ENCODE measurements around the gene SH3BGRL2.

SH3BGRL2 gene

DNA sequence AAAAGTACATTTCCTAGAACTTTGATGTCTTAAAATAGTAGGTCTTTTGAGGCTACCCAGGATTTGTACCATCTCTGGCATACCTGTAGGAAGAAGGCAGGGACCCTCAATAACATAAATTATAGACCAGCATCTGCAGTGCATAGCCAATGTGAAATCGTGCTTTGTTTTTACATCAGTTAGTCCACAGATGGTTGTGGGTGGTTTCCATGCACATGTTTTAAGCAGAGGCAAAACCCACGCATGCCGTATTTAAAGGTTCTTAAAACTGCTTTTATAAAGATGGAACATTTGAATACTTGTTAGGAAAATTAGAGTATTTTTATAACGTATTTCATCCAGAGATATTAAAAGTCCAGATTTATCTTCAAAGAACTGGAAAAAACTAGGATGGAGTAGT is 66.3 kb downstream of the SH3BGRL2 start:
- Histone ChIP-seq H3K27me3 (ENCODE audit: control insufficient read depth in 1 of 2, insufficient read depth in 2 of 2, low read length in 2 of 2) (no peaks in the 10 kb centered on the region), H3K36me3 (ENCODE audit: control insufficient read depth in 2 of 2, insufficient read depth in 2 of 2, low read length in 2 of 2) (peaks cover 0 to 3% of the 10 kb centered on the region in 2 donors)

DNA sequence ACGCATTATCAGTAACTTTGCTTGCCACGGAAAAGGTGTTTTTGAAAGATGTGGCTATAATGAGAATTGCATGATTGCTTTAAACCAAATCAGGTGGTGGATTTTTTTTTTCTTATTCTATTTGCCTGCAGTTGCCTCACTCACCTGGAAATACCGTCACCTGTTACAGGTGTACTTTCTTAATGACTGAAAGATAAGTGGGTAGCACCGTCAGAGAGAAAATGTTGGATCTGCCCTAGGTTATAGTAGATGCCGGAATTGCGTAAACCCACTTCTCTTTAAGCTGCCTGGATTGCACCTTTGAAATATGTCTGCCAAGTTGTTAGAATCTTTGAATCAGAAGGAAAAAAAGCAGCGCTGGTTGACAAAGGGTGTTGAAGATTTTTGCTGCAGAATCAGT is 68.5 kb downstream of the SH3BGRL2 start:
- no peaks in the 10 kb centered on the region for H3K4me1 ChIP-seq (ENCODE audit: control insufficient read depth, insufficient read depth, low read length)
- H3K36me3 ChIP-seq (ENCODE audit: control insufficient read depth in 2 of 2, insufficient read depth in 2 of 2, low read length in 2 of 2): peaks cover 0 to 3% of the 10 kb centered on the region in 2 donors
- no peak overlapping the region for H3K4me3 ChIP-seq (ENCODE audit: low read length in 2 of 2)
- no peak overlapping the region for H3K9ac ChIP-seq (ENCODE audit: low read length in 2 of 2)
- H3K27me3 ChIP-seq (ENCODE audit: control insufficient read depth in 1 of 2, insufficient read depth in 2 of 2, low read length in 2 of 2): no peaks in the 10 kb centered on the region
- H3K9me3 ChIP-seq (ENCODE audit: control insufficient read depth in 2 of 2, low read length in 2 of 2): no peaks in the 10 kb centered on the region
- H3K27ac ChIP-seq (ENCODE audit: low read length): no peak overlapping the region

More for the DNA sequence above, 66.3 kb downstream of the SH3BGRL2 start:
- no peak overlapping the region for H3K4me3 ChIP-seq (ENCODE audit: low read length in 2 of 2)
- no peaks in the 10 kb centered on the region for H3K4me1 ChIP-seq (ENCODE audit: control insufficient read depth, insufficient read depth, low read length)
- no peak overlapping the region for H3K27ac ChIP-seq (ENCODE audit: low read length)
- no peak overlapping the region for H3K9ac ChIP-seq (ENCODE audit: low read length in 2 of 2)
- H3K9me3 ChIP-seq (ENCODE audit: control insufficient read depth in 2 of 2, low read length in 2 of 2): no peaks in the 10 kb centered on the region

DNA sequence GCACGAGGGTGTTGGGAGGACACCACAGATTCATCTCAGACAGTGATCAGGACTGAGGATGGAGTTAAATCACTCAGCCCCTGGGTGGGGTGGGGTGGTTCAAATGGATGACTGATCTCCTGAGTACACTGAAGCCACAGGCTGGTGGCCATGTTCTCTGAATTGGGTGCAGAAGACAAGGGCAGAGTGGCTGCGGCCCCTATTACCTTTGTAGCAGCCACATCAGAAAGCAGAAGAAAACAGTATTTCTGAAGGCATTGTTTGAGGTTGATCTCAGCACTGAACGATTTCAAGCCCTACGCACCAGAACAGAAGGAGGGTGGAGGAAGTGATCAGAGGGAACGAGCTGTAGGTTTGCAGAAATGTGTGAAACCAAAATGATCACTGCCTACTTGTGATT is 71.6 kb downstream of the SH3BGRL2 start:
- Histone ChIP-seq H3K9ac (ENCODE audit: low read length in 2 of 2) (no peak overlapping the region), H3K4me1 (ENCODE audit: control insufficient read depth, insufficient read depth, low read length) (no peaks in the 10 kb centered on the region), H3K27ac (ENCODE audit: low read length) (no peak overlapping the region), H3K27me3 (ENCODE audit: control insufficient read depth in 1 of 2, insufficient read depth in 2 of 2, low read length in 2 of 2) (no peaks in the 10 kb centered on the region), H3K9me3 (ENCODE audit: control insufficient read depth in 2 of 2, low read length in 2 of 2) (no peaks in the 10 kb centered on the region), H3K36me3 (ENCODE audit: control insufficient read depth in 2 of 2, insufficient read depth in 2 of 2, low read length in 2 of 2) (peaks cover 0 to 3% of the 10 kb centered on the region in 2 donors), H3K4me3 (ENCODE audit: low read length in 2 of 2) (no peak overlapping the region)

DNA sequence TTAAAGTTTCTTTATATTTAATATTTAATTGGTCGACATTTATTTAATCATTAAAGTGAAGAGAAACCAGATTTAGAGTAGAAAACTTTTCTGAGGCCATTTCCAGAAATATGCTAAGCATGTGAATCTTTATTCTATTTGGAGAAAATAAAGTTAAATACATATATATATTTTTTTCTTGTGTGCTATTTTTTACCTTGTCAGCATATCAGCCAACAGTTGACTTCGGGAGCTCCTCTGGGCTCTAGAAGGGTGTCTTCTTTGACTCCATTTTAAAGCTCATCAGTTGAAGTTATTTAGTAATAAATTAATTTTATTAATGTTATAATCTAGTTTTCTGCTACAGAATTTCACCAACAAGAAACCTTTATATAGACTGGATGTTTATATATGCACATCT is 73.1 kb downstream of the SH3BGRL2 start:
- Histone ChIP-seq H3K27ac (ENCODE audit: low read length) (no peak overlapping the region), H3K9ac (ENCODE audit: low read length in 2 of 2) (no peak overlapping the region), H3K4me1 (ENCODE audit: control insufficient read depth, insufficient read depth, low read length) (no peaks in the 10 kb centered on the region), H3K27me3 (ENCODE audit: control insufficient read depth in 1 of 2, insufficient read depth in 2 of 2, low read length in 2 of 2) (no peaks in the 10 kb centered on the region), H3K4me3 (ENCODE audit: low read length in 2 of 2) (no peak overlapping the region), H3K36me3 (ENCODE audit: control insufficient read depth in 2 of 2, insufficient read depth in 2 of 2, low read length in 2 of 2) (peaks cover 0 to 3% of the 10 kb centered on the region in 2 donors), H3K9me3 (ENCODE audit: control insufficient read depth in 2 of 2, low read length in 2 of 2) (no peaks in the 10 kb centered on the region)

DNA sequence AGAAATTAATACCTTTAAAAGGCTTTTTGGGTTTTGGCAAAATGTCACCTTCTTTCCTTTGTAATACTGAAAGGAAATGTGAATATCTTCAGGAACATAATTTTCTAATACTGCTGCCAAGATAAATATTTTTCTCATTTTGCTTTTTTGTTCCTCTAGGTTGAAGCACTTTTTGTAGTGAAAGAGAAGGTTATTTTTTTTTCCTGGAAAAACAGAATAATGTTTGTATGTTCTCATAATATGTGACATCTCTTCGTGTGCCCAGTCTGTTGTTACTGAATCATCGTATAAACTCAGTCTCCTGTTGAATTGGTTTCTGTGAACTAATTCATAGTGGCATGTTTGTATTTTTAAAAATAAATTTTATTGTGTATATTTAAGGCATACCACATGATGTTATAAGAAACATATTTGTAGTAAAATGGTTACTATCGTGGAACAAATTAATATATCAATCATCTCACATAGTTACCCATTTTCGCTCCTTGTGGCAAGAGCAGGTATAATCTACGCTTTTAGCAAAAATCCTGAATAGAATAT is 74.4 kb downstream of the SH3BGRL2 start:
- Histone ChIP-seq H3K4me3 (ENCODE audit: low read length in 2 of 2) (no peak overlapping the region), H3K27me3 (ENCODE audit: control insufficient read depth in 1 of 2, insufficient read depth in 2 of 2, low read length in 2 of 2) (no peaks in the 10 kb centered on the region), H3K9ac (ENCODE audit: low read length in 2 of 2) (no peak overlapping the region), H3K36me3 (ENCODE audit: control insufficient read depth in 2 of 2, insufficient read depth in 2 of 2, low read length in 2 of 2) (no peaks in the 10 kb centered on the region), H3K9me3 (ENCODE audit: control insufficient read depth in 2 of 2, low read length in 2 of 2) (no peaks in the 10 kb centered on the region), H3K27ac (ENCODE audit: low read length) (no peak overlapping the region), H3K4me1 (ENCODE audit: control insufficient read depth, insufficient read depth, low read length) (no peaks in the 10 kb centered on the region)

DNA sequence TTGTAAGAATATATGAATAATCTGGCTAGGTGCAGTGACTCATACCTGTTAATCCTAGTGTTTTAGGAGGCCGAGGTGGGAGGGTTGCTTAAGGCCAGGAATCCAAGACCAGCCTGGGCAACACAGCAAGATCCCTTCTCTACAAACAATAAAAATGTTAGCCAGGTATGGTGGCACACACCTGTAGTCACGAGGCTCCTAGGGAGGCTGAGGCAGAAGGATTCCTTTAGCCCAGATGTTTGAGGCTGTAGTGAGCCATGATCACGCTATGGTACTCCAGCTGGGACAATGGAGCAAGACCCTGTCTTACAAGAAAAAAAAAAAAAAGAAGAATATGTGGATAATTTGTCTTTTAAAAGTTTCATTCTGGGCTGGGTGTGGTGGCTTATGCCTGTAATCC is 75.4 kb downstream of the SH3BGRL2 start:
- H3K4me3 ChIP-seq (ENCODE audit: low read length in 2 of 2): no peak overlapping the region
- H3K9ac ChIP-seq (ENCODE audit: low read length in 2 of 2): no peak overlapping the region
- H3K27ac ChIP-seq (ENCODE audit: low read length): no peak overlapping the region
- no peaks in the 10 kb centered on the region for H3K36me3 ChIP-seq (ENCODE audit: control insufficient read depth in 2 of 2, insufficient read depth in 2 of 2, low read length in 2 of 2)
- H3K4me1 ChIP-seq (ENCODE audit: control insufficient read depth, insufficient read depth, low read length): no peaks in the 10 kb centered on the region
- H3K9me3 ChIP-seq (ENCODE audit: control insufficient read depth in 2 of 2, low read length in 2 of 2): no peaks in the 10 kb centered on the region
- no peaks in the 10 kb centered on the region for H3K27me3 ChIP-seq (ENCODE audit: control insufficient read depth in 1 of 2, insufficient read depth in 2 of 2, low read length in 2 of 2)

DNA sequence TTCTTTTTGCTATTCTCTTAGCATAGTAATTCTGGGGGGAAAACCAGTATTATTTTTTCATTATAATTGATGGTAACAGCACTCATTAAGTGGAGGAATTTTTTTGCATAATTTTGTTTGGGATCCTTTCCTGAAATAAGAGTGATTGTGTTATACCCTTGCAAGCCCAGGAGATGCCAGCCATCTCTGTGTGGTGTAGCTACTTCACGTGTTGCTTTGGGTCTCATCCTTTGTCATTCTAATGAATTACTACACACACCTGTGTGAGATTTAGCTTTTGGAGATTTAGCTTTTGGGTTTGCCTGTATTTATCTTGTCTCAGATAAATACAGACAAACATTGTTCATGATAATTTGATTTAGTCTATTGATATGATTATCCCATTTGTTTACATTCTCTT is 76.5 kb downstream of the SH3BGRL2 start:
- no peaks in the 10 kb centered on the region for H3K36me3 ChIP-seq (ENCODE audit: control insufficient read depth in 2 of 2, insufficient read depth in 2 of 2, low read length in 2 of 2)
- H3K27ac ChIP-seq (ENCODE audit: low read length): no peak overlapping the region
- no peaks in the 10 kb centered on the region for H3K27me3 ChIP-seq (ENCODE audit: control insufficient read depth in 1 of 2, insufficient read depth in 2 of 2, low read length in 2 of 2)
- H3K9ac ChIP-seq (ENCODE audit: low read length in 2 of 2): no peak overlapping the region
- H3K9me3 ChIP-seq (ENCODE audit: control insufficient read depth in 2 of 2, low read length in 2 of 2): no peaks in the 10 kb centered on the region
- no peak overlapping the region for H3K4me3 ChIP-seq (ENCODE audit: low read length in 2 of 2)
- H3K4me1 ChIP-seq (ENCODE audit: control insufficient read depth, insufficient read depth, low read length): no peaks in the 10 kb centered on the region

DNA sequence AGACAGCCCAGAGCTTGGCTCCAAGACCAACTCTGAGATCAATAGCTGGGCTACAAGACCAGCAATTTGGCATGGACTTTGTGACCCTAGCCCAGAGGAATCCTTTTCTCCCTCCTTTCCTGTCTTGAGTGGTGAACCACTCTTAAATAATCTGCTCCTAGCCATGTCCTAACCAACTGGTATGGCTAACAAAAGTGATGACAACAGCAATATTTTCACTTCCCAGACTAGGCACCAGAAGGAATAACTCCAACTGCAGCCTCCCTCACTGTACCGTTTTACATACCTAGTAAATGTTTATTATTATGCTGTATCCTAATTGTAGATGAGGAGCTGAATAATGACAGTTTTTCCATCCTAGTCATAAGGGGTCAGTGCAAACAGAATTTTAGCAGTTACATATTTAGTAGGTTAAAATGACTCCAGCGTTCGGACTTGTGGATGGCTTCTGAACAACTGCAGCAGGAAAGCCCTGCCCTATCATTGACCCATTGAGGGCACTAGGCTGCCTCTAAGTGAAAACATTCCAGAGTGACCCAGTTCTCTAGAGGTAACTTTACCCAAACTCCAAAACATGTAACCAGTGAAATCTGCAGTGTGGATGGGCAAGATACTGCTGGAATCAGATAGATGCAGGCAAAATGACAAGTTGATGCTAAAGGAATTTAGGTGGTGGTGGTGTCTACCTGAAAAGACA is 77.1 kb downstream of the SH3BGRL2 start:
- no peak overlapping the region for H3K4me3 ChIP-seq (ENCODE audit: low read length in 2 of 2)
- no peaks in the 10 kb centered on the region for H3K27me3 ChIP-seq (ENCODE audit: control insufficient read depth in 1 of 2, insufficient read depth in 2 of 2, low read length in 2 of 2)
- no peaks in the 10 kb centered on the region for H3K4me1 ChIP-seq (ENCODE audit: control insufficient read depth, insufficient read depth, low read length)
- H3K36me3 ChIP-seq (ENCODE audit: control insufficient read depth in 2 of 2, insufficient read depth in 2 of 2, low read length in 2 of 2): no peaks in the 10 kb centered on the region
- no peak overlapping the region for H3K9ac ChIP-seq (ENCODE audit: low read length in 2 of 2)
- no peak overlapping the region for H3K27ac ChIP-seq (ENCODE audit: low read length)
- H3K9me3 ChIP-seq (ENCODE audit: control insufficient read depth in 2 of 2, low read length in 2 of 2): no peaks in the 10 kb centered on the region

DNA sequence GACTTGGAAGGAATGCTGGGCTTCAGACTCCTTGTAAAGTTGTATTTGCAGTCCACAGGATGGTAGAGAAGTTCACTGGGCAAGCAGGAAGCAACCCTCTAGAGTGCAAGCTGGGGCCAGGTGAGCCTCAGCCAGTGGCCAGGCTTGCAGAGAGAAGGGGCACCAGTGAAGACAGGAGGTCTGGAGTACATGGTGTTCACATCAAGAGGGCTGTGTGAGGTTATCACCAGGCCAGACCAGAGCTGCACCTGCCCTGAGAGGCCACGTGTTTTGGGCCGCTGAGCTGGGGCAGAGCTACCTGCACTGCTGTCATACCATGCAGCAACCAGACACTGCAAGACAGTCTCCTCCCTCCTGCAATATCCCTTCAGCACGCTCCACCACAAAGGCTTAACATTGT is 79.0 kb downstream of the SH3BGRL2 start:
- Histone ChIP-seq H3K4me3 (ENCODE audit: low read length in 2 of 2) (no peak overlapping the region), H3K27me3 (ENCODE audit: control insufficient read depth in 1 of 2, insufficient read depth in 2 of 2, low read length in 2 of 2) (peaks cover 0 to 4% of the 10 kb centered on the region in 2 donors), H3K36me3 (ENCODE audit: control insufficient read depth in 2 of 2, insufficient read depth in 2 of 2, low read length in 2 of 2) (no peaks in the 10 kb centered on the region), H3K27ac (ENCODE audit: low read length) (no peak overlapping the region), H3K4me1 (ENCODE audit: control insufficient read depth, insufficient read depth, low read length) (no peaks in the 10 kb centered on the region), H3K9ac (ENCODE audit: low read length in 2 of 2) (no peak overlapping the region), H3K9me3 (ENCODE audit: control insufficient read depth in 2 of 2, low read length in 2 of 2) (no peaks in the 10 kb centered on the region)

DNA sequence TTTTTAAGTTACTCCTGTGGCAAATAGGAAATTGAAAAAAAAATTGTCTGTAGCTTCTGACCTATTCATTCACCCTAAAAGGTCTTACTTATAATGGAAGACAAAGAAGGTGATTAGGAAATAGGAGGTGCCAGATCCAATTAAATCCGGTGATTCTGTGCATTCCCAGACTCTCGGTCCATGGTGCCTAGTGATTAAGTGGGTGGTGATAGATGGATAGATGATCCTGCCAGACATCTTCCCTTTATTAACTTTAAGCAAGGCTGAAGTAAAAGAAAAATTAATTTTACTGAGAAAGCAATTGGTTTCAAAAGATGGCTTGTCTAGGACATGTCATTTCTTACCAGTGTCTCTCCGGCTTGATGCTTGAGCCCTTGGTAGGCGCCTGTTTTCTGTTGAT is 80.0 kb downstream of the SH3BGRL2 start:
- Histone ChIP-seq H3K4me1 (ENCODE audit: control insufficient read depth, insufficient read depth, low read length) (no peaks in the 10 kb centered on the region), H3K27me3 (ENCODE audit: control insufficient read depth in 1 of 2, insufficient read depth in 2 of 2, low read length in 2 of 2) (peaks cover 0 to 4% of the 10 kb centered on the region in 2 donors), H3K9ac (ENCODE audit: low read length in 2 of 2) (no peak overlapping the region), H3K4me3 (ENCODE audit: low read length in 2 of 2) (no peak overlapping the region), H3K9me3 (ENCODE audit: control insufficient read depth in 2 of 2, low read length in 2 of 2) (no peaks in the 10 kb centered on the region), H3K36me3 (ENCODE audit: control insufficient read depth in 2 of 2, insufficient read depth in 2 of 2, low read length in 2 of 2) (no peaks in the 10 kb centered on the region), H3K27ac (ENCODE audit: low read length) (no peak overlapping the region)

DNA sequence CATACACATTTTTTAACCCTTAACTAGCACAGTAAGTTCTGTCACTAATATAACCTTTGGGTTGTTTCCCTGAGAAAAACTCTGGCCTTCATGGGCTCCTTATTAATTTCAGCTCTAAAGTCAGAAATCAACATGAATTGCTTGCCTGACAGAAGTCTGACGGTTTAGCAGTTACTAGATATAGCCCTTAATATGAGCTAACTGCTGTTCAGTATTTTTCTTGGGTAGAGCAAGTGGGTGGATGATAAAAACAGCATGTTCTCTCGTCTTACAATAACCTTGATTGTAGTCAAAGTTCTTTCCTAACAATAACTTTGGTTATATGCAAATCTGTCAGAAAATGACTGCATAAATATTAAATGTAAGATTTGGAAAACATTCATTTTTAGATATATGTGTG is 81.0 kb downstream of the SH3BGRL2 start:
- Histone ChIP-seq H3K27me3 (ENCODE audit: control insufficient read depth in 1 of 2, insufficient read depth in 2 of 2, low read length in 2 of 2) (peaks cover 0 to 4% of the 10 kb centered on the region in 2 donors), H3K9ac (ENCODE audit: low read length in 2 of 2) (no peak overlapping the region), H3K27ac (ENCODE audit: low read length) (no peak overlapping the region), H3K36me3 (ENCODE audit: control insufficient read depth in 2 of 2, insufficient read depth in 2 of 2, low read length in 2 of 2) (no peaks in the 10 kb centered on the region), H3K9me3 (ENCODE audit: control insufficient read depth in 2 of 2, low read length in 2 of 2) (no peaks in the 10 kb centered on the region), H3K4me1 (ENCODE audit: control insufficient read depth, insufficient read depth, low read length) (no peaks in the 10 kb centered on the region), H3K4me3 (ENCODE audit: low read length in 2 of 2) (no peak overlapping the region)

Data from stomach smooth muscle (tissue), 2 donors.